ENCODE results near the gene ADORA1. TPM values are rescaled to one million over a fixed set of nuclear protein-coding genes. Genes with fewer than 3 reads are reported as not detected.

The ADORA1 gene
- total RNA-seq, 1 experiment from 2014 or later, result 1.5 TPM

DNA sequence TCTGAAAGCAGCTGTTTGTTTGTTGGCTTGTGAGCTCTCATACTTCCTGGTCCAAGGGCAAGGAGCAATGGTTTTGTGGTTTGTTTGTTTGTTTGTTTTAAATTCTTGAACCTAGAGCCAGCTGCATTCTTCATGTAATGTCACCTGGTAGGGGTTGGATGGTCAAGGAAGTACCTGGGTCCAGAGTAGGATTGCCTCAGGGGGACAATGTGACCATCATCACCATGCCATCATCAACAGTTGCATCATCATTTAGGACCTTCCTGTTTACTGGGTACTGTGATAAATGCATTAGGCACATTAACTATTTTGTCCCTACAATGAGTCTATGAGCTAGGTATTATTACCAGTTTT, 27.0 kb upstream of the ADORA1 start:
- Mint-ChIP-seq H3K27ac (ENCODE audit: unreplicated experiment) (no peak overlapping the region), H3K4me3 (ENCODE audit: low read depth, unreplicated experiment) (no peak overlapping the region), H3K27me3 (ENCODE audit: unreplicated experiment) (peaks cover 70% of the 10 kb centered on the region), H3K4me1 (ENCODE audit: low read depth, unreplicated experiment) (no peaks in the 10 kb centered on the region), H3K36me3 (ENCODE audit: insufficient read depth, unreplicated experiment) (no peaks in the 10 kb centered on the region), H3K9me3 (ENCODE audit: low read depth, unreplicated experiment) (peaks cover 2% of the 10 kb centered on the region)
- CTCF ChIA-PET, result interaction anchor here (1.4 kb wide), 1 partner anchor 18 kb away, joined by 8 read pairs; no protein-coding TSS in a partner anchor
- DNase-seq, result no peak
- no TSS peak for BruUV-seq (replicated peaks)
- intact Hi-C loops (cut with micrococcal nuclease; ENCODE audit: unreplicated experiment), result no loop called here
- TF ChIP-seq, protein P1, sequence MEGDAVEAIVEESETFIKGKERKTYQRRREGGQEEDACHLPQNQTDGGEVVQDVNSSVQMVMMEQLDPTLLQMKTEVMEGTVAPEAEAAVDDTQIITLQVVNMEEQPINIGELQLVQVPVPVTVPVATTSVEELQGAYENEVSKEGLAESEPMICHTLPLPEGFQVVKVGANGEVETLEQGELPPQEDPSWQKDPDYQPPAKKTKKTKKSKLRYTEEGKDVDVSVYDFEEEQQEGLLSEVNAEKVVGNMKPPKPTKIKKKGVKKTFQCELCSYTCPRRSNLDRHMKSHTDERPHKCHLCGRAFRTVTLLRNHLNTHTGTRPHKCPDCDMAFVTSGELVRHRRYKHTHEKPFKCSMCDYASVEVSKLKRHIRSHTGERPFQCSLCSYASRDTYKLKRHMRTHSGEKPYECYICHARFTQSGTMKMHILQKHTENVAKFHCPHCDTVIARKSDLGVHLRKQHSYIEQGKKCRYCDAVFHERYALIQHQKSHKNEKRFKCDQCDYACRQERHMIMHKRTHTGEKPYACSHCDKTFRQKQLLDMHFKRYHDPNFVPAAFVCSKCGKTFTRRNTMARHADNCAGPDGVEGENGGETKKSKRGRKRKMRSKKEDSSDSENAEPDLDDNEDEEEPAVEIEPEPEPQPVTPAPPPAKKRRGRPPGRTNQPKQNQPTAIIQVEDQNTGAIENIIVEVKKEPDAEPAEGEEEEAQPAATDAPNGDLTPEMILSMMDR (IDR thresholded peaks at IDR 0.05; ENCODE audit: unreplicated experiment), result no peak

- BruUV-seq (replicated peaks), result no TSS peak
- CTCF ChIA-PET, result no interaction called here
Observed at GRCh38 chr1:203101813-203102634, 25.5 kb upstream of the ADORA1 start.

DNA sequence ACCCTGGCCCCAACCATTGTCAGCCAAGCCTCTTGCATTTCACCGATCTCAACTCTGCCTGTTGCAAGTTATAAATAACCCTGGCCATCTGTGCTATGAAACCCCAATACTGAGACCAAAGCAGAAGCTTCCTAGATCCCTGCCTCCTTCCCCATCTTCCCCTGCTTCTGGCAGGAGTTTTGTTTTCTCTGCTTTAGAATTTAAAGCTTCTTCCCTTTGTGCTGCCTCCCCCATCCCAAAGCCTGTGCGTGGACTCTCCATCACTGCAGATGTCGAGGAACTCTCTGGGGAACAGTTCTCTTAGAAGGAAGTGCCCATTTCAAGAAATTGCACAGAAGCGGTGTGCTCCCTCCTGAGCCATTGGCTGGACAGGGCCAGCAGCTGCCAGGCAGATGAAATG, 24.3 kb upstream of the ADORA1 start:
- intact Hi-C loops (cut with micrococcal nuclease; ENCODE audit: unreplicated experiment), result no loop called here
- Mint-ChIP-seq H3K36me3 (ENCODE audit: insufficient read depth, unreplicated experiment) (no peaks in the 10 kb centered on the region), H3K4me3 (ENCODE audit: low read depth, unreplicated experiment) (no peak overlapping the region), H3K9me3 (ENCODE audit: low read depth, unreplicated experiment) (peaks cover 2% of the 10 kb centered on the region), H3K27ac (ENCODE audit: unreplicated experiment) (no peak overlapping the region), H3K27me3 (ENCODE audit: unreplicated experiment) (peaks cover 61% of the 10 kb centered on the region), H3K4me1 (ENCODE audit: low read depth, unreplicated experiment) (no peaks in the 10 kb centered on the region)
- DNase-seq, result no peak
- TF ChIP-seq, protein P1 (IDR thresholded peaks at IDR 0.05; ENCODE audit: unreplicated experiment), result no peak
- CTCF ChIA-PET, result interaction anchor here (0.6 to 1.6 kb wide), 3 partner anchors 17 to 229 kb away, joined by 3 to 6 read pairs (median 4); no protein-coding TSS in a partner anchor
- BruUV-seq (replicated peaks), result no TSS peak

More at GRCh38 chr1:203101813-203102634, 25.5 kb upstream of the ADORA1 start:
- Mint-ChIP-seq H3K4me3 (ENCODE audit: low read depth, unreplicated experiment) (no peak overlapping the region), H3K4me1 (ENCODE audit: low read depth, unreplicated experiment) (no peaks in the 10 kb centered on the region), H3K27ac (ENCODE audit: unreplicated experiment) (no peak overlapping the region), H3K27me3 (ENCODE audit: unreplicated experiment) (peaks cover 61% of the 10 kb centered on the region), H3K36me3 (ENCODE audit: insufficient read depth, unreplicated experiment) (no peaks in the 10 kb centered on the region), H3K9me3 (ENCODE audit: low read depth, unreplicated experiment) (peaks cover 2% of the 10 kb centered on the region)
- DNase-seq, result no peak
- TF ChIP-seq, protein P1 (IDR thresholded peaks at IDR 0.05; ENCODE audit: unreplicated experiment), result no peak
- intact Hi-C loops (cut with micrococcal nuclease; ENCODE audit: unreplicated experiment), result no loop called here

DNA sequence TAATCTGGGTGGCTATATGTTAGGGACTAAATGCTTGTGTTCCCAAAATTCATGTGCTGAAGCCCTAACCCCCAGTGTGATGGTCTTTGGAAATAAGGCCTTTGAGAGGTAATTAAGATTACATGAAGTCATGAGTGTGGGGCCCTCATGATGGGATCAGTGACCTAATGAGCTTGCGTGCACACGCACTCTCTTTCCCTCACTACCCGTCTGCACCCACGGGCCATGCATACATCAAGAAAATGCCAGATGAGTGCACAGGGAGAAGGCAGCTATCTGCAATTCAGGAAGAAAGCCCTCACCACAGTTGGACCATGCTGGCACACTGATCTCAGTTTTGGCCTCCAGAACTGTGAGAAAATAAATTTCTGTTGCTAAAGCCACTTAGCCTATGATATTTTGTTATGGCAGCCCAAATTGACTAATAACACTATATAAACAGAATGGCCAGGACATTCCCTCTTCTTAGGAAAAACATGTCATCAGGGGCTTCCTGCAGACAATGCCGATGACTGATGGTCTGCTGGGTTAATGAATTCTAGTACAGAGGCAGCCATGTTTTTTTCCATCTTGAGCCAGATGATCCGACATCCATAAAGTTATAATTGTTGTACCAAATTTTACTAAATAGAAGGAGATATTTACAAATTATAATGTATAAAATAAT, 23.6 kb upstream of the ADORA1 start:
- H3K27ac Mint-ChIP-seq (ENCODE audit: unreplicated experiment), result no peak overlapping the region
- H3K9me3 Mint-ChIP-seq (ENCODE audit: low read depth, unreplicated experiment), result peaks cover 2% of the 10 kb centered on the region
- DNase-seq, result no peak
- TF ChIP-seq, protein P1 (IDR thresholded peaks at IDR 0.05; ENCODE audit: unreplicated experiment), result no peak
- peaks cover 62% of the 10 kb centered on the region for H3K27me3 Mint-ChIP-seq (ENCODE audit: unreplicated experiment)
- H3K4me3 Mint-ChIP-seq (ENCODE audit: low read depth, unreplicated experiment), result no peak overlapping the region
- intact Hi-C loops (cut with micrococcal nuclease; ENCODE audit: unreplicated experiment), result no loop called here
- CTCF ChIA-PET, result interaction anchor here (0.6 to 1.6 kb wide), 2 partner anchors 16 to 113 kb away, joined by 4 to 6 read pairs; no protein-coding TSS in a partner anchor
- BruUV-seq (replicated peaks), result no TSS peak
- no peaks in the 10 kb centered on the region for H3K36me3 Mint-ChIP-seq (ENCODE audit: insufficient read depth, unreplicated experiment)
- no peaks in the 10 kb centered on the region for H3K4me1 Mint-ChIP-seq (ENCODE audit: low read depth, unreplicated experiment)
